HG03045 (cell line): Measurements from ENCODE around the gene ALS2CL.
"Not testable (repeated sequence)": the region's sequence is repeated elsewhere in the genome, so short reads cannot be mapped to it uniquely, and the experiment has no call there.

Experiments
- ATAC-seq: cut with Tn5 transposase; IDR thresholded peaks from one replicate; pipeline ENCODE4 v1.9.1; 2021; ENCODE audit warnings: mild to moderate bottlenecking, moderate library complexity; ENCODE audit not compliant: unreplicated experiment

Gene ALS2CL, protein sequence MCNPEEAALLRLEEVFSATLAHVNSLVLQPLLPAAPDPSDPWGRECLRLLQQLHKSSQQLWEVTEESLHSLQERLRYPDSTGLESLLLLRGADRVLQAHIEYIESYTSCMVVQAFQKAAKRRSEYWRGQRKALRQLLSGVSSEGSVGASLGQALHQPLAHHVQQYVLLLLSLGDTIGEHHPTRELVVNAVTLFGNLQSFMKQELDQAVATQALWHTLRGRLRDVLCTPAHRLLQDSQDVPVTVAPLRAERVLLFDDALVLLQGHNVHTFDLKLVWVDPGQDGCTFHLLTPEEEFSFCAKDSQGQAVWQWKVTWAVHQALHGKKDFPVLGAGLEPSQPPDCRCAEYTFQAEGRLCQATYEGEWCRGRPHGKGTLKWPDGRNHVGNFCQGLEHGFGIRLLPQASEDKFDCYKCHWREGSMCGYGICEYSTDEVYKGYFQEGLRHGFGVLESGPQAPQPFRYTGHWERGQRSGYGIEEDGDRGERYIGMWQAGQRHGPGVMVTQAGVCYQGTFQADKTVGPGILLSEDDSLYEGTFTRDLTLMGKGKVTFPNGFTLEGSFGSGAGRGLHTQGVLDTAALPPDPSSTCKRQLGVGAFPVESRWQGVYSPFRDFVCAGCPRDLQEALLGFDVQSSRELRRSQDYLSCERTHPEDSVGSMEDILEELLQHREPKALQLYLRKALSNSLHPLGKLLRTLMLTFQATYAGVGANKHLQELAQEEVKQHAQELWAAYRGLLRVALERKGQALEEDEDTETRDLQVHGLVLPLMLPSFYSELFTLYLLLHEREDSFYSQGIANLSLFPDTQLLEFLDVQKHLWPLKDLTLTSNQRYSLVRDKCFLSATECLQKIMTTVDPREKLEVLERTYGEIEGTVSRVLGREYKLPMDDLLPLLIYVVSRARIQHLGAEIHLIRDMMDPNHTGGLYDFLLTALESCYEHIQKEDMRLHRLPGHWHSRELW

DNA sequence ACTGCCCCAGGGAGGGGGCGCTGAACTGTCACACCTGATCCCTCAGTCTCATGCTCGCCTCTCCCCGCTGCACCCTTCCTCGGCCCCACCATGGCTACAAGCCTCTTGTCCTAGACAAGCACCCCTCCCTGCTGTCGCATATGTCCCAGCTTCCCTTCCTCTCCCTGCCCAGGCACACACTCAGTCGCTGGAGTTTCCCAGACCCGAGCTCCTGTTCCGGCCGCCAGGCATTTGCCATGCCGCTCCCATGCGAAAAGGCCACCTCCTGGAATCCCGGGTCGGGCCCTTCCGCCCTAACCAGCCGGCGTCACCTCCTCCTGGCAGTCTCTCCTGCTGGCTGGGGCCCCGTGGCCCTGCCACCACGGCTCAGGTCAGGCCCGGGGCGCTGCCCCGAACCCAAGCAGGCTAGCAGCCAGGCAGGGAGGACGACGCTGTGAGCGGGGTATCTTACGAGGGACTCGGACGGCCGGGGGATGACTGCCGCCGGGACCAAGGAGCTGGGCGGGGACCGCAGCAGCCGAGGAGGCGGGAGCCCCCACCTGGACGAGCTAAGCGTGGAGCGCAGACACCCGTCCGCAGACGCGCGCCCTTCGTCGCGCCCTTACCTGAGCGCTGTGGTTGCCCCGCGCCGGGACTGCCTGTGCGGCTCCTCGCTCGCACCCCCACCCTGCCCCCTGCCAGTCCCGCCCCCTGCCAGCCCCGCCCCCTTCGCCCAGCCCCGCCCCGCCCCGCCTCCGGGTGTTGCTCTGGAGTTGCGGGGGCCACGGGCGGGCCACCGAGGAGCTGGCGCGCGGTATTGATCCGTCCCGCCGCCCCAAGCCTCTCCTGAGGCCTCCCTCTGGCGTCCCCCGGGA is at the start of gene ALS2CL:
ALS2CL (minus strand) TSS at position 642 of the 854 bp plus-strand sequence. CDS start 4,239 bp downstream, outside the sequence.
- ATAC-seq = no peak

DNA sequence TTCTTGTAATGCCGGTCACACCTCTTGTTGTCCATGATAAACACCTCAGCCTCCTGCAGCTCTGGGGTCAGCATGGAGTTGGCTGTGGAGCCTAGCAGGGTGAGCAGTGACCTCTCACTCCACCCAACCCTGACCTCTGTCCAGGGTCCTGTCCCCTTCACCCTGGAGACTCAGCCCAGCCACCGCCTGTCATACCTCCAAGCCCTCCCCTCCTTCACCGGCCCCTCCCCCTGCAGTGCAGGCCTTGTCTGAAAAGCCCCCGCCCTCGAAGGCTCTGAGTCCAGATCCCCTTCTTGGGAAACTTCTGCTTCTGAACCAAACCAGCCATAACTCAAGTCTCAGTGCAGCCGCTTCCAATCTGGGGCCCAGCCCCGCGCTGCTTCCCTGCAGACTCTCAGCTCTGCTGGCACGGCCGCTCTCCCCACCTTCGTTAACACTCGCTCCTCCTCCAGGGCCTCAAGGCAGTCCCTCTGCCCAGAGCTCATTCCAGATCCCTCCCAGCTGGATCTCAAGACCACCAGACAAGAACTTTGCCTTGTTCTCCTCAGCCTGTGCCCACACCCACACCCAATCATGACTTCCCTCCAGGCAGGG is 49.6 kb upstream of the ALS2CL start:
- no peak for ATAC-seq

DNA sequence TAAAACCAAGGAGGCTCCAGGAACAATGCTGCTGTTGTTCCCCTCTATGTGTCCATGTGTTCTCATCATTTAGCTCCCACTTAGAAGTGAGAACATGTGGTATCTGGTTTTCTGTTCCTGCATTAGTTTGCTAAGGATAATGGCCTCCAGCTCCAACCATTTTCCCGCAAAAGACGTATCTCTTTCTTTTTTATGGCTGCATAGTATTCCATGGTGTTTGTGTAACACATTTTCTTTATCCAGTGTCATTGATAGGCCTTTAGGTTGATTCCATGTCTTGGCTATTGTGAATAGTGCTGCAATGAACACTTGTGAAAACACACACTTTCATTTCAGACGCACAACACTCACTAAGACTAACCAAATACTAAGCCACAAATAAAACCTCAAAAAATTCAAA is 46.1 kb upstream of the ALS2CL start:
- ATAC-seq = not testable (repeated sequence)

DNA sequence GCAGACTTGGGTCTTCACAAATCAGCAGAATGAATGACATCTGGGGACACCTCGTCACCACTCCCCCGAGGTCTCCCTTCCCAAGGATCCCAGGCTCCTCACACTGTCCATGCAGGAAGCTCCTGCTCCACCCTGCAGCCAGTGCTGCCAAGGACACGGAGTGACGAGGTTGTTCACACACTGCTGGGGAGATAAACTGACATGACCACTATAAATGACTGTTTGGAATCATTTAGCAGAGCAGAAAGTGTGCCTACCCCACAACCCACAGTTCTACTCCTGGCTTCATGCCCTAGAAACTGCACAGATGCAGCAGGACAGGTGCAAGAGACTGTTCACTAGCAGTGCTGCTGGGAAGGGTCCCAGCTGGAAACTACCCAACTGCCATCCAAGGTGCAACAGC is 43.9 kb upstream of the ALS2CL start:
- ATAC-seq = no peak

DNA sequence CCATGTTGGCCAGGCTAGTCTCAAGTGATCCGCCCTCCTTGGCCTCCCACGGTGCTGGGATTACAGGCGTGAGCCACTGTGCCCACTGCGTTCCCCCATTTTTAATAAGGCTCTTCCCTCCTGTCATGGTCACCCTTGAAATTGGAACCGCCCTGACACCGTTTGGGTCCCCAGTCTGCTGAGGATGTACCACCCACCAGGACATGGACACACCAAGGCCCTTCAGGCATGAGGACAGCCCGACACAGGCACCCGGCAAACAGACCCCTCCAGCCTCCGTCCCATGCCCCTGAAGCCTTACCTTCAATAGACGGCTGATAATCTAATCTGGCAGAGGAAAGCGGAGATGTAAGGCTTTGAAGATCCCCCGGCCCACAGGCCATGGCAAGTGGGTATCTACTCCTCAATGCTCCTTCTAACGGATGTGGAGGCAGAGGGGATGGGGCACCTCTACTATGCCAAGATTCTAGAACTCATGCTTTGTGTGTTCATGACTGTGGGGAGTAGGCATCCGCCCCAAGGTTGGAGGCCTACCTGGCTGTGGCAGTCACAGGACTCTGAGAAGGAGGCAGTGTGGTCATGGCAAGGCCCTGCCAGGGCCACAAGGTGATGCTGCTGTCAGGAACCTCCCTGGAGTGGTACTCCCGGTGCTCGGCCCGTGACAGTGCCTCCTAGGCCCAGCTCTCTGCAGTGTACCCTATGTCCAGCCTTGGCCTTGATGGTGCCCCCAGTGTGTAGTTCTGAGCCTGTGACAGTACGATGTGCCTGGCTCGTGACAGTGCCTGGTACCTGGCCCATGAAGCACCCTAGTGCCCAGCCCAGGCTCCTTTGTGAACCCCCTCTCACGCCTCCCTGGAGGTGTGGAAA is 42.8 kb upstream of the ALS2CL start:
- ATAC-seq = no peak

DNA sequence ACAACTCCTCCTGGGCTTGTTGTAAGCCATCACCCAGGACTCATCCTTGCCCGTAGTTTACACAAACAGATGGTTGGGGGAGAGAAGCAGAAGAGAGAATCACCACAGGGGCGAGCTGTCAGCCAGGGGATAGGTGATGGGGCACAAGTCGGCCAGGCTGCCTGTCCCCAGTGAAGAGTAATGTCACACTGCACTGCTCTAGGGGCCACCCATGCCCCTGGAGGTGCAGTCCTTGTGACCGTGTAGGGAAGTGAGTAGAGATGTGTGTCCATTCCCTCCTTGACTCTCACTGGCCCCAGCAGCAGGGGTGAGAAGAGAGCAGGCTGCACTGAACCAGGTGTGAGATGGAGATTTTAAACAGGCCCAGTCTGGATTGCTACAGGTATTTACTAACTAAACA is 41.3 kb upstream of the ALS2CL start:
- no peak for ATAC-seq

DNA sequence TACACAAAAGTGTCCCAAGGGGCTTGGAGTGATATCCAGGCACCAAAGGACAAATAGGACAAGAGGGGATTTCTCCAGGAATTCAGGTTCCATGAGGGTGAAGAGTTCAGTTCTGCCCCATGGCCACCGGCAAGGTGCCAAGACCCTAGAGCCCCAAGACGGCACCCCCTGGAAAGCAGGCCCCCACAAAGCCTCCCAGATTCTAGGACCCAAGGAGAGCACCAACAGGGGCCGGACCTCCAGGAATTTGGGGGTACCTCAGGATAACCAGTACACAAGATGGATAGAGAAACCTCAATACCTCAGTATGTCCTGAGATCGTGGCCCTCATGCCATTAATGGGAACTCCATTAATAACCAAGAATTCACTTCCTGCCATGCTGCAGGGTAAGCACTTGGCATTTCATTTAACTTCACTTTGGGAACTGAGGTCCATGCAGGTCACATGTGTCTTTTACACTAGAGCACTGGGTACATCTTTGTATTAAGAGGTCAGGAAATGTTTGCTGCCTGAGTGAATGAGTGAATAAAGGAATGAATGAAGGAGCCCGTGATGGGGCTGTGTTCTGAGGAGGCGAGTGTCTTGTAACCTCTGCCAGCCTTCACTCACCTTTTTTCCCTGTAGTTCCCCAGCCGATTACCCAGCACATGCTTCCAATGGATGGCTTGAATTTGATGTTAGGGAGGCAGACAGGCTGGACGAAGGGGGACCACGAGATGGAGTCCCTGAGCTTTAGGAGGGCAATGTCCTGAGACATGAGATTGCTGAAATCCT is 39.7 kb upstream of the ALS2CL start:
- no peak for ATAC-seq

DNA sequence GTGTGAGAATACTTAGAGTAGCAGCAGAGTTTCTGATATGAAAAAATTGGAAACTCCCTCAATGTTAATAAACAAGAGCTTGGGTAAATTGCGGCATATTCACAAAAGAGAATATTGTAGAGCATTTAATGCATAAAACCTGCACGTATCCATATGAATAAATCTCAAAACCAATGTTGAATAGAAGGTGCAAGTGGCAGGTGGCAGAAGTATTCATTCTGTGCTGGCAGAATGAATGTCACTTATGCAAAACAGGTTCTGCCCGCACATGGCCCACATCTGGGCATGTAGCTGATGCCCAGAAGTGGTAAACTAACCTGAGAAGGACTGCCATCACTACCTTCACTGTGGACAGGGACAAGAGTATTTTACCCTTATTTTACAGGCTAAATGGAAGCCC is 38.3 kb upstream of the ALS2CL start:
- no peak for ATAC-seq

DNA sequence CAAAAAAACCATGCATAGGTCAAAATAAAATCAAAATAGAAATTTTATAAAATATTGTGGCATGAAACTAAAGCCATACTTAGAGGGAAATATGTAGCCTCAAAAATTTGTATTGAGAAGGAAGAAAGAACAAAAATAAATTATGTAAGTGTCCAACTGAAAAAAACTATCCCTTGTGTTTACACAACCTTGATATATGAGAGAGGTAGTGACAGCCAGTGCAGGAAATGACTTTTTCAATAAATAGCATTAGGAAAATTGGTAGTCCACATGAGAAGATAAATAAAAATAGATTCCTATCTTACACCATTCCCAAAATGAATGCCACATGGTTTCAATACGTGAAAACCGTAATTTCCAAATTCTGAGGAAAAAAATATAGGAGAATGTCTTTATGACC is 37.3 kb upstream of the ALS2CL start:
- no peak for ATAC-seq

DNA sequence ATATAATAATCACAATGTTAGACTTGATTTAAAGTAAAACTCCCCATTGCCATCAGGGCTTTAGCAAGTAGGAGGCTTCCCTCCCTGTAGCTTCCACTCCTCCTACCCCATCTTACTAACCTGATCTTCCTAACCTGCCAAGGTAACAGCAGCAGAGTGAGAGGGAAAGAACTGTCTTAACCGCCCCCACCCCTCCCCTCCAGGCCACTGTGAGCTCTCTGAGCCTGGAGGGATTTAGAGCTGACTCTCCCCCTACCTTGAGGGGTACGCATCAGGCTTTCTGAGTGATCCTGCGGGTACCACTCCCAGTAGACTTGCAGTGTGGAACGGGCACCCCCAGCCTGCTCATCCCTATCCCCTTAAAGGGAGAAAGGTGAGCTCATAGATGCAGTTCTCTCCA is 35.6 kb upstream of the ALS2CL start:
- ATAC-seq = no peak

DNA sequence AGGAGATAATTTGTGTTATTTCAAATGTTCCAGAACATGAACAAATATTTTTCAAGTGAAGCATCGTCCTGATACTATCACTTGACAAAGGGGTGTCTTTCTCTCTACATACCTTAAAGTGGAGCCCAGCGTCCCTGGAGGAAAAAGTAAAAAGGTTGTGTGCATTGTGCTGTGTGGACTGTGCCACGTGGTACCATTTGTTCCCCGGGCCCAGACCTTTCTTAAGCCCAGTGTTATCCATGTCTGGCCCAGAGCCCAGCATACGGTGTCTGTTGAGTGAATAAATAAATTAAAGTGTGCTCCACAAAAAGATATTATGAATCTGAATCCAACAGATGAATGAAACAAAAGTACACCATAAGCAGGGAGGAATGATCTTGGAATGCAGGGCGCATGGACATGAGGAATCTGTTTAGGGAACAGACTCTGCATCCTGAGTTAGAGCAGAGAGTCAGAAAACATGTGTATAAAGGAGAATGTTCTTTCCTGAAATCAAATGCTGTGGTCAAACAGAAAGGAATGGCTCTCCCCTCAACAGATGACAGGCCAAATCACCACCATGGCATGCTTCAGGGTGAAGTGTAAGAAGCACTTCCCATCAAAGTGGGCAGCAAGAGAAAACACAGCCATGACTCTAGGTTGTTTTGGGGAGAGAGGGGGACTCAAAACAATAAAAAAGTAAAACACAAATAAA is 32.3 kb upstream of the ALS2CL start:
- ATAC-seq = no peak

DNA sequence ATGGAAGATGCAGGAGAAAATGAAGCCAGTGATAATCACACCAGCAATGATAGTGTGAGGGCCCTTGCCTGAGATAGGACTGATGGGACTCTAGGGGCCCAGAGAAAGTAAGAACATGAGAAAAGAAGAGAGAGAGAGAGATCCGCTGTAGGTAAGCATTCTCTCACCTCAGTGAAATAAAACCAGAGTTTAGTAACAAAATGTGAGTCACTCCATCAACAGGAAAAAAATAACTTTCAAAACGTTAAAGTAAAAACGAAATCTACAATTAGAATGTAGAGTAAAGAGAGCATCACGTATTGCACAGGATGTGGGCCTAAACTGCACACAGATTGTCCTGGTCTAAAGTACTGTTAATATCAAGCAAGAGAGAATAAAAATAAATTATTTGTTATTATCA is 30.9 kb upstream of the ALS2CL start:
- no peak for ATAC-seq

DNA sequence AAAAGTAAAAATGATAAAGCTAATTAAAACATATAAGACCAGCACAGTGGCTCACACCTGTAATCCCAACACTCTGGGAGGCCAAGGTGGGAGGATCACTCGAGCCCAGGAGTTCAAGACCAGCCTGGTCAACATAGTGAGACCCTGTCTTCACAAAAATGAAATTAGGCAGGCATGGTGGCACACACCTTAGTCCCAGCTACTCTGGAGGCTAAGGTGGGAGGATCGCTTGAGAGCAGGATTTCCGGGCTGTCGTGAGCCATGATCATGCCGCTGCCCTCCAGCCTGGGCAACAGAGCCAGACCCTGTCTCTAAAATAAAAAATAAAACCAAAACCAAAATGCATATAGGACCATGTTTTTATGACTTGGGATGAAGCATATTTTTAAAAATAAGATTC is 29.0 kb upstream of the ALS2CL start:
- no peak for ATAC-seq

DNA sequence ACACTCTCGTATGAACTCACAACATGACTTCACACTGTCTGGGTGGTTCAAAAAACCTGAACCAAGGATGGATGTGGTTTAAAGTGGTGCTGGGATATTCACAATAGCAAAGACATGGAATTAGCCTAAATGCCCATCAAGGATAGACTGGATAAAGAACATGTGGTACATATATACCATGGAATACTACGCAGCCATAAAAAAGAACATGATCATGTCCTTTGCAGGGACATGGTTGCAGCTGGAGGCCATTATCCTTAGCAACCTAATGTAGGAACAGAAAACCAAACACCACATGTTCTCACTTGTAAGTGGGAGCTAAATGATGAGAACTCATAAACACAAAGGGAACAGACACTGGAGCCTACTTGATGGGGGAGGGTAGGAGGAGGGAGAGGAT is 27.5 kb upstream of the ALS2CL start:
- no peak for ATAC-seq

DNA sequence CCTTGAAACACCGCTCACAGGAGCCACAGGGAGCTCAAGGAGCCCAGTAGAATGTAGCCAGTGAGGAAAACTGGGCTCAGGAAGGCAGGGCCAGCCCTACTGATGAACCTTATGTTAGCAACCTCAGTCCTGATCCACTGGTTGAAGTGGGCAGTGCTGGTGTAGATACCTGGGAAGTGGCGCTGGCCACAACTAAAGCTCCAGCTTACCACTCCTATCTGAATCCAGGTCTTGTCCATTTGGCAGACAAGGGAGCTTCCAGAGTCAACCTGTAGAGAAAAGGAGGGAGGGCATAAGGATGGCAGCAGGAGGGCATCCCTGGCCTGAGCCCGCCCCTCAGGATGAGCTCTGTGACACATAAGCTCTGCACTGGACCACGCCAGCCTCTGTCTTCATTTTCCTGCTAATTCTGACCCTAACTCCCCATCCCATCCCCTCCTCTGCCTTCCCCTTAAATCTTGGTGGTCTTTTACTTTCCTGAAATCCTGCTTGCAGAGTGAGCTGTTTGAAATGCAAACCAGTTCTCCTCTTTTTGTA is 26.3 kb upstream of the ALS2CL start:
- ATAC-seq = no peak

DNA sequence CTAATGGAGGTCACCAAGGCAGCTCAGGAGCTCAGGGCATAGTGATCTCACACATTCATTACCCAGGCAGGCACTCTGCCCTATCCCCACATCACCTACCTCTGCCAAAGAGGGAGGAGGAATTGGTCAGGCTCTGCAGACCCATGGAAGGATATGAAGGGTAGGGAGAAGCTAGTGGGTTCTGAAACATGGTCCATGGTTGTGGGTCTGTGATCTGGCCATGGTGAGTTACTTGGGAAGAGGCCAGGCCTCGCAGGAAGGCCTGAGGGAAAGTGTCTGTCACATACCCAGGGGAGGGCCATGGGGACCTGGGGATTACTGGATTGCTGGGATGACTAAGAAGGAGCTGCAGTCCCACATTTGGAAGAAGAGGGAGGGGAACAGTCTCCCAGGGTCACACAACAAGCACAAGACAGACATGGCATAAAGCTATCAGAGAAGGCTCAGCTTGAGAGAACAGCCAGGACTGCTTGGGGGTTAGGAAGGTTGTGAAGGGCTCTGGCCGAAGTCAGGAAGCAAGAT is 25.6 kb upstream of the ALS2CL start:
- ATAC-seq = no peak

DNA sequence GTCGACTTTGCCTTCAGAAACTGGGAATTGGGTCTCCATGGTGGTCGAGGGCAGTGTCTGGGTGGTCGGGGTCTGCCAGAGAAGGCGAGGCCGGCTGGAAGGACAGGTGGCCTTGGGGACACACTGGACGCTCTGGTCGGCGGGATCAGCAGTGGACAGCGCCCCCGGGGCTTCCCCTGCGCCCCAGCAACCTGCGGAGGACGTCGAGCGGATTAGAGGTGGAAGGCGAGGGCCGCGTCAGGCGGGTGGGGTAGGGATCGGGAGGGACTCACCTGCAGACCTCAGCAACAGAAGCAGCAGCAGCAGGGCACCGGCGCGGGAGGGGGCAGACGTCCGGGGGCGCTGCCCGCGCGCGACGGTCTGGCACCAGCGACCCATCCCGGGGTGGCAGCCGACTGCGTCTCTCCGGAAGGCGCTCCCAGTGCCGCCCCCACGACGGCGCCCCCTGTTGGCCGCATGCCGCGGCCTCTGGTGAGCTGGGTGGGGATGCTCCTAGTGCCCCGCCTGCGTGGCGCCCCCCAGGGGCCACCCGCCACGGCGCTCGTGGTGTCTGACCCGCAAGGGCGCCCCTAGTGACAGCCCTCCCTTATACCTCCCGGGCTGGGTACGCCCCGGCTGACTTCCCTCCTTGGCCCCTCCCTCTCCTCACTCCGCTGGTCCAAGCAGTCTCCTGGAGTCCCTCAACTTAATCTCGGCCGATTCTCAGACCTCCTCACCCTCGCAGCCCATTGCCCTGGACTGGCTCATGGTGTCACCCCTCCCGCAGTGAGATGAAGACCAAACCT is 24.2 kb upstream of the ALS2CL start, which contains the start of gene PRSS50:
PRSS50 (minus strand) TSS at position 423 of the 785 bp plus-strand sequence; CDS start at position 378, 45 bp downstream.
- no peak for ATAC-seq
